AG04450 (cell line): ENCODE measurements around the gene ZNF883. TPM values are rescaled to one million over a fixed set of nuclear protein-coding genes. Genes with fewer than 3 reads are reported as not detected.

ENCODE experiments used
- CTCF ChIA-PET: fragments of 300-600, 350-600 bp; formaldehyde crosslinking; extraction: SDS; loops from one replicate; lab custom pipeline; 2022; ENCODE audit warnings: antibody characterized with exemption, inconsistent platforms; lab: Charles Lee
- POLR2A ChIA-PET: fragments of 350-600 bp; formaldehyde crosslinking; extraction: SDS; loops from one replicate; lab custom pipeline; 2021; ENCODE audit warnings: antibody characterized with exemption, inconsistent platforms; lab: Yijun Ruan, JAX
- DNase-seq: peaks from one replicate; pipeline ENCODE4 v3.0.0-alpha.2; 2011; ENCODE audit warnings: low read depth, low spot score
- H3K27ac ChIP-seq: one replicate; pipeline ENCODE4 v1.5.1; 2012; ENCODE audit warnings: low read depth, low read length, control low read depth
- H3K27me3 ChIP-seq: one replicate; pipeline ENCODE4 v1.6.0; 2012; ENCODE audit warnings: low read length; ENCODE audit not compliant: control insufficient read depth, insufficient read depth
- H3K4me3 ChIP-seq: 2 replicates; pipeline ENCODE4 v1.5.1; 2011; ENCODE audit warnings: mild to moderate bottlenecking, low read depth, low read length, control low read depth
- H3K9me3 ChIP-seq: 2 replicates; pipeline ENCODE4 v1.5.1; 2012; ENCODE audit warnings: low read length; ENCODE audit not compliant: control insufficient read depth, insufficient read depth
- polyA plus RNA-seq: library from polyadenylated mRNA; depleted of rRNA; stranded (reverse); fragments of >200 nt; gene quantifications from 2 replicates; pipeline ENCODE4 v1.2.3, GENCODE V29; 2011
- TF ChIP-seq, protein P1 (sequence below): IDR thresholded peaks from 2 replicates; pipeline ENCODE4 v1.5.1; 2011; ENCODE audit warnings: low read depth, low read length, control low read depth, inconsistent platforms

The ZNF883 gene
- polyA plus RNA-seq, 1 experiment, result 1.5 TPM

DNA sequence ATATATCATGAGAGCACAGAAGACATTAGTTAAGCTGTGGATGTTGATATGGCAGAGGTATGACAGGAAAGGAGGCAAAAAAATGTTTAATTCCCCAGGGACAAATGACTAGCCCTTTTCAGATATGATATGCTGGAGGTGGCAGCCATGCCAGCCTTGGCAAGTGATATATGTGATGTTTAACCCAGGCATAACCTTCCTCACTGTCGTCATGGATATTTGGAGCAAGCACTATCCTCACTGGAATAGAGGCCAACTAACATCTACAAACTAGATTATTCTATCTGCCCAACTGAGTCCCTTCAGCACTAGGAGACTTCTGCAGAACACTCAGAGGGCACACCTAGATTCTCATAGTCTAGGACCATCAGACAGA is 94.0 kb downstream of the ZNF883 start:
- no peak overlapping the region for H3K27ac ChIP-seq
- POLR2A ChIA-PET, result no interaction called here
- TF ChIP-seq, protein P1, sequence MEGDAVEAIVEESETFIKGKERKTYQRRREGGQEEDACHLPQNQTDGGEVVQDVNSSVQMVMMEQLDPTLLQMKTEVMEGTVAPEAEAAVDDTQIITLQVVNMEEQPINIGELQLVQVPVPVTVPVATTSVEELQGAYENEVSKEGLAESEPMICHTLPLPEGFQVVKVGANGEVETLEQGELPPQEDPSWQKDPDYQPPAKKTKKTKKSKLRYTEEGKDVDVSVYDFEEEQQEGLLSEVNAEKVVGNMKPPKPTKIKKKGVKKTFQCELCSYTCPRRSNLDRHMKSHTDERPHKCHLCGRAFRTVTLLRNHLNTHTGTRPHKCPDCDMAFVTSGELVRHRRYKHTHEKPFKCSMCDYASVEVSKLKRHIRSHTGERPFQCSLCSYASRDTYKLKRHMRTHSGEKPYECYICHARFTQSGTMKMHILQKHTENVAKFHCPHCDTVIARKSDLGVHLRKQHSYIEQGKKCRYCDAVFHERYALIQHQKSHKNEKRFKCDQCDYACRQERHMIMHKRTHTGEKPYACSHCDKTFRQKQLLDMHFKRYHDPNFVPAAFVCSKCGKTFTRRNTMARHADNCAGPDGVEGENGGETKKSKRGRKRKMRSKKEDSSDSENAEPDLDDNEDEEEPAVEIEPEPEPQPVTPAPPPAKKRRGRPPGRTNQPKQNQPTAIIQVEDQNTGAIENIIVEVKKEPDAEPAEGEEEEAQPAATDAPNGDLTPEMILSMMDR, result no peak
- DNase-seq, result no peak
- CTCF ChIA-PET, result no interaction called here
- H3K9me3 ChIP-seq, result no peaks in the 10 kb centered on the region
- H3K27me3 ChIP-seq, result peaks cover 11% of the 10 kb centered on the region
- no peak overlapping the region for H3K4me3 ChIP-seq

GRCh38 chr9:112917047-112917986 is 94.7 kb downstream of the ZNF883 start:
- no peak overlapping the region for H3K27ac ChIP-seq
- DNase-seq, result no peak
- TF ChIP-seq, protein P1, result no peak
- ChIA-PET POLR2A (no interaction called here), CTCF (interaction anchor here (1.0 kb wide), 1 partner anchor 15 kb away, joined by 4 read pairs; no protein-coding TSS in a partner anchor)
- no peak overlapping the region for H3K4me3 ChIP-seq
- H3K9me3 ChIP-seq, result no peaks in the 10 kb centered on the region
- H3K27me3 ChIP-seq, result peaks cover 12% of the 10 kb centered on the region

DNA sequence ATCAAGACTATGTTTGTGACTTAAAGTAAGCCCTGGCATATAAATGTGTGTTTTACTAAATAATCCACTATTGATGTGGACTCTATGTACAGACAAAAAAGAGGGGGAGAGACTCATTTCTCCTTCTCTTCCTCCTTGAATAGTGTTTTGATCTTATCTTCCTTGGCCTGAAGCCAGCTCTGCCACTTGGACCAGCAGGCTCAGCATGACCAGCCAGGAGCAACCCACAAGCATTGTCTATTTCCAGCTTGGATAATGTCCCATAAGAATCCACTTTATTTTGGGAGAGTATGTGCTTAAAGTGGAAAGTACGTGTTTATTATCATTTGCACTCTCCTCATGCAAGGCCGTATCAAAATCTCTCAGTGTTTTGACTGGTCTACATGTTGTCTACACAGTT is 97.5 kb downstream of the ZNF883 start:
- H3K4me3 ChIP-seq, result no peak overlapping the region
- H3K9me3 ChIP-seq, result no peaks in the 10 kb centered on the region
- POLR2A ChIA-PET, result no interaction called here
- H3K27ac ChIP-seq, result no peak overlapping the region
- TF ChIP-seq, protein P1, result no peak
- peaks cover 23% of the 10 kb centered on the region for H3K27me3 ChIP-seq
- DNase-seq, result no peak
- CTCF ChIA-PET, result interaction anchor here (0.6 to 2.1 kb wide), 2 partner anchors 10 to 11 kb away, joined by 3 to 7 read pairs; no protein-coding TSS in a partner anchor

DNA sequence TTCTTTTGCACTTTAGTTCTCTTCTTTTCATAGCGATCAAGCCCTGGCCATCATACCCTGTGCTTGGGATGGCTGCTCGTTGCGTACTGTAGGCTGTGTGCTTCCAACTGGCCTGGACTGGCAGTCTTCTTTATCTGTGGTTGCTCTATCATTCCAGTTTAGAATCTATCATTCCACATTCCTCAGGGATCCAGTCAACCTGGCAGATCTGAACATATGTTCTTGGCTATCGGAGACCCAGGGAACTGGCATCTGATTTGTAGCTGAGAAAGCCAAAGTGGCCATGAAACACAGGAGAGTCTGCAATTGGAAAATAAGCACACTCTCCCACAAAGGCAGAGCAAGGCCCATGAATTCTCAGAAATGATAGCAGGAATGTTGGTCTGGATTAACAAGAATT is 98.7 kb downstream of the ZNF883 start:
- H3K9me3 ChIP-seq, result no peaks in the 10 kb centered on the region
- H3K27ac ChIP-seq, result no peak overlapping the region
- no peak overlapping the region for H3K4me3 ChIP-seq
- H3K27me3 ChIP-seq, result peaks cover 25% of the 10 kb centered on the region
- ChIA-PET POLR2A (interaction anchor here (0.6 kb wide), 1 partner anchor 725 kb away, joined by 5 read pairs; no protein-coding TSS in a partner anchor), CTCF (interaction anchor here (0.9 kb wide), 1 partner anchor 10 kb away, joined by 3 read pairs; no protein-coding TSS in a partner anchor)
- TF ChIP-seq, protein P1, result no peak
- no peak for DNase-seq

DNA sequence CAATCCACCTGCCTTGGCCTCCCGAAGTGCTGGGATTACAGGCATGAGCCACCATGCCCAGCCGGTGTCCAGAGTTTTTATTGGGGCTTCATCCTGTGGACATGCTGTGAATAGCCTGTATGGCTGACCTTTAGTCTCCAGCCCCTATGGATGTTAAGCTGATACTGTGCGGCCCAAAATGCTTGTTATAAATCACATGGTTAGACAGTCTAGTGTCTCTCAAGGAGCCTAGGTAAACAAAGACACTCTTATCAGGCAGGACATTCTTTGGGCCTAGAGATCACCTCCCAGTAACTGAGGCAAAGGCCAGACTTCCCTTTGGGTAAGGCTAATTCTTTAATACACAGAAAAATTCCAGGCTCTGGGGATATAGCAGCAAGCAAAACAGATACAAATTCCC is 99.4 kb downstream of the ZNF883 start:
- TF ChIP-seq, protein P1, result no peak
- H3K4me3 ChIP-seq, result no peak overlapping the region
- H3K9me3 ChIP-seq, result no peaks in the 10 kb centered on the region
- POLR2A ChIA-PET, result no interaction called here
- H3K27ac ChIP-seq, result no peak overlapping the region
- peaks cover 27% of the 10 kb centered on the region for H3K27me3 ChIP-seq
- CTCF ChIA-PET, result interaction anchor here (0.9 kb wide), 1 partner anchor 9 kb away, joined by 3 read pairs; no protein-coding TSS in a partner anchor
- no peak for DNase-seq
